ENCODE data around the gene ZPLD1.

GRCh38 chr3:102400142-102400541, 34.7 kb upstream of the ZPLD1 start:
- no peak for TF ChIP-seq ZZZ3 (IDR thresholded peaks at IDR 0.05; ENCODE audit: control insufficient read depth, insufficient read length, low read depth)
- TF ChIP-seq CTCF (IDR thresholded peaks at IDR 0.05 in 2 of 3, conservative IDR thresholded peaks at IDR 0.05 in 1 of 3; ENCODE audit: control insufficient read depth in 2 of 3, extremely low read depth in 1 of 3, insufficient read depth in 1 of 3, low read depth in 3 of 3, low read length in 3 of 3) = no peak
- no peak for TF ChIP-seq USF2 (IDR thresholded peaks at IDR 0.05; ENCODE audit: borderline replicate concordance, low read depth, low read length)
- no peak for TF ChIP-seq EZH2 (IDR thresholded peaks at IDR 0.05; ENCODE audit: borderline replicate concordance, control insufficient read depth, low read depth, low read length)
- no peak for TF ChIP-seq CEBPB (IDR thresholded peaks at IDR 0.05; ENCODE audit: borderline replicate concordance in 1 of 2, low read depth in 2 of 2, low read length in 2 of 2)
- no peak for TF ChIP-seq EP300 (IDR thresholded peaks at IDR 0.05; ENCODE audit: borderline replicate concordance in 1 of 2, control insufficient read depth in 1 of 2, low read depth in 2 of 2, low read length in 2 of 2)
- TF ChIP-seq EGR1 (IDR thresholded peaks at IDR 0.05; ENCODE audit: borderline replicate concordance in 1 of 2, low read depth in 2 of 2, low read length in 2 of 2) = no peak
- no peak for TF ChIP-seq RCOR1 (conservative IDR thresholded peaks at IDR 0.05; ENCODE audit: low read depth, low read length)
- TF ChIP-seq ESRRA (IDR thresholded peaks at IDR 0.05; ENCODE audit: low read length) = no peak
- TF ChIP-seq BHLHE40 (IDR thresholded peaks at IDR 0.05; ENCODE audit: borderline replicate concordance in 1 of 2, low read depth in 2 of 2, low read length in 1 of 2) = no peak
- TF ChIP-seq POLR2AphosphoS5 (IDR thresholded peaks at IDR 0.05; ENCODE audit: low read length) = no peak
